ENCODE data around the gene NUDT13. TPM values are rescaled to one million over a fixed set of nuclear protein-coding genes. Genes with fewer than 3 reads are reported as not detected.

NUDT13 gene
- total and polyA plus RNA-seq, 7 donors, result 0.69 to 4.6 (median 2.9) TPM

DNA sequence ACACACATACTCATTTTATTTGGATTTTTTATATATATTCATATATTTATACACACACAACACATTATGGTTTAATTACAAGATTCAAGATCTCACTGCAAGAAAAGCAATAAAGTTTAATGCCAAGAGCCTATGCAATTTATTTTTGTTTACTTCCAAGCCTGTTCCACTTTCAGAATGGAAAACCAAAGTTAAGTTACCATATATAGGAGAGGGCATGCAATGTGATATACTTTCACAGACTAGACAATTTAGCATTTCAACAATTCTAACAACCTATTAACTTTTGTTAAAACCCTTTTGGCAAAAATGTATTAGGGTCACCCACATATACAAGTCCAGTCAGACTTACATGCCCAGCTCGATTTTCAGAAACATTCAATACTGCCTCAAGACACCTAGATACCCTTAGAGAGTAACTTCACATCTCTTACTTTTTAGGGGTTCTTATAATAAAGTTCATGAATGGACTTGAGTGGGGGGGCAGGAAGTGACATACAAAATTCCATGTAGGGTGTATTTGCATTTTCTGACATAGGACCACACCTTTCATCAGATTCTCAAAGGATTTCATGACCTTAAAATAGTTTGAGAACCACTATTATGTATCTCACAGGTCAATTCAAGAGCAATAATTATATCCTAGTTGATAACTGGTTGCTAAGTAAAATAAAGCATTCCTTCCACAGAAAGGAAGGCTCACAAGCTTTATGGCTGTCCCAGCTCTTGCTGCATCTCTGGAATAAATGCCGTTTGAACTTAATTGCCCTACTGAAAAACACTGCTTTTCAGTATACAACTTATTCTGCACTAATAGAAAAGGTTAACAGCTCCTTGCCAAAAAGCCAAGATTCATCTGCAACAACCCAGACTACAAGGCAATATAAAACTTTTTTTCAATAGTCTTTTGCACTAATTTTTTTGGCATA, 16.1 kb upstream of the NUDT13 start:
- H3K4me1 ChIP-seq, result peaks cover 53% of the 10 kb centered on the region
- no peak for DNase-seq

DNA sequence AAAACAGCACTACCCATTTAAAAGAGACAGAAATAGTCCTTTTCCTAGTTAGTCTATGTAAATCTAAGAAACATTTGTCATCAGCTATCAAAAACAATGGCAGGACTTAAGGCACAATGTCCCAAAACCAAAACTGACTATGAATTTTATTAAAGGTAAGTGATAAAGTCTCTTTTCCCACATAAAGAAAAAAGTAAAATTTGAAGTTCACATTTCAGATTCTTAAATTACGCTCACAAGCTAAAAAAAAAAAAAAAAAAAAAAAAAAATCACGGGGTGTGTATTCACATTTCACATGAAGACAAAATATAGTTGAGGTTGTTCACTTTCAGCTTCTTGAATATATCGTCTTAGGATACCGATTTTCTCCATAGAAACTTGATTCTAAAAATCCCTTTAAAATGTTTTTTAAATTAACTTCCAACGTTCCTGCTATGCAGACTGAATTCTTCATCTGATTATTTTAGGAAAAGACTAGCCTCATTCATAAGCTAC, 15.2 kb upstream of the NUDT13 start:
- ATAC-seq (no peak), DNase-seq (no peak)
- Histone ChIP-seq H3K27ac (peak overlapping the region; percentile 96), H3K9me3 (no peaks in the 10 kb centered on the region), H3K4me3 (peak overlapping the region; percentile 70), H3K4me1 (peaks cover 54% of the 10 kb centered on the region), H3K27me3 (ENCODE audit: insufficient read depth in 3 of 3, low read length in 2 of 3) (no peaks in the 10 kb centered on the region), H3K36me3 (ENCODE audit: insufficient read depth in 1 of 2, low read depth in 1 of 2) (peaks cover 0 to 4% of the 10 kb centered on the region in 2 donors)
- 0 to 4% (median 3%) methylated on average over 5 of the region's 5 CpGs for WGBS, 3 donors
- TF ChIP-seq CTCF (IDR thresholded peaks at IDR 0.05), result no peak
- intact Hi-C loops (cut with DNase I), result loop anchor here (5.0 kb wide), 2 partner anchors 32 to 62 kb away; no protein-coding TSS in a partner anchor

More for the DNA sequence above, 16.1 kb upstream of the NUDT13 start:
- Histone ChIP-seq H3K27ac (peak overlapping the region; percentile 96), H3K4me3 (peak overlapping the region; percentile 70), H3K27me3 (ENCODE audit: insufficient read depth in 3 of 3, low read length in 2 of 3) (no peaks in the 10 kb centered on the region), H3K36me3 (ENCODE audit: insufficient read depth in 1 of 2, low read depth in 1 of 2) (no peaks in the 10 kb centered on the region), H3K9me3 (no peaks in the 10 kb centered on the region)
- TF ChIP-seq CTCF (IDR thresholded peaks at IDR 0.05), result no peak
- intact Hi-C loops (cut with DNase I), result loop anchor here in 1 of 2 donors (5.0 kb wide), 1 partner anchor 33 kb away; no protein-coding TSS in a partner anchor
- no peak for ATAC-seq
- 13 to 24% (median 23%) methylated on average over 2 of the region's 2 CpGs for WGBS, 3 donors

DNA sequence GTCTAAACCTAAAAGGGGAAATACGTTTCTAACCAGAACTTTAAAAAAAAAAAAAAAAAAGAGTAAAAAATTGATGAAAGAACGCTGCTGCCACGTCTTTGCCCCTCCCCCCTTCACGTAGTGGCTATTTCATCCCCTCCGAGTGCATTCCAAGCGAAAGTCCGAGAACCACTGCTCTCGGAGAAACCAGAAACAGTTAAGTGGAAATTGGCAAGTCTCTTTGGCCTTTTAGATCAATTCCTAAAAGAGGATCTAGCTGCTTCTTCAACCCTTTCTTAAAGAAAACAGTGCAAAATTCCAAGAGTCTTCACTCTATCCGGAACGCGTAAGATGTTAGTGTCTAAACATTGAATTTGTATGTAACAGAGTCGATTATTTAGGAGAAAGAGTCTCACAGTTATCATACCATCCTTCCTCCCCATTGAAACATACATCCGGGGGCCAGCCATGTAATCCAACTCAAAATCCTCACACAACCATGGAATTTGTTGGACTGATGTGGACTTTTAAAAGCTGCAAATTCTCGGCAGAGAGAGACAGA, 14.7 kb upstream of the NUDT13 start:
- Histone ChIP-seq H3K27ac (peak overlapping the region; percentile 96), H3K4me3 (peak overlapping the region; percentile 70), H3K27me3 (ENCODE audit: insufficient read depth in 3 of 3, low read length in 2 of 3) (no peaks in the 10 kb centered on the region), H3K36me3 (ENCODE audit: insufficient read depth in 1 of 2, low read depth in 1 of 2) (peaks cover 0 to 5% of the 10 kb centered on the region in 2 donors), H3K4me1 (peaks cover 59% of the 10 kb centered on the region), H3K9me3 (no peaks in the 10 kb centered on the region)
- 0% methylated on average over 14 of the region's 14 CpGs for WGBS, 3 donors
- ATAC-seq, result no peak
- no peak for TF ChIP-seq CTCF (IDR thresholded peaks at IDR 0.05)
- DNase-seq, result peak in 1 of 2 donors; percentile 42
- intact Hi-C loops (cut with DNase I), result loop anchor here (2.0 to 5.0 kb wide), 3 partner anchors 15 to 63 kb away; partner anchors contain the start of gene NUDT13 (in 1 of the 2)

DNA sequence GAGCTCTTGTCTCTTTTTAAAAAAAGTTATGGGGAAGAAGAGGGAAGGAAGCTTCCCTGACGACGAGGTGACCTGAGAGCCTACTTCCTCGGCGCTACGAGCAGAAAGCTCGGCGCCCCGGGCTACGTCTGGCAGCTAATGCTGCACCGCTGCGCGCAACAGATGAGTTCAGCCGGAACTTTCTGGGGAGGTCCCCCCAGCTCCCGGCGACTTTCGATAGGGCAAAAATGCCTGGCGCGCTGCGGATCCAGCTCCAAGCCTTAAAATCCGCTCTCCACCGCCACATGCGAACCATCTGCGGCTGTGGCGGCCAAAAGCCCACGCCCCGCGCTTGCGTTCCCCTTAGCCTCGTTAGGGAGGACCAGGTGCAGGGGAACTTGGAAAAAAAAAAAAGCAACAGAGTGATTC, 14.2 kb upstream of the NUDT13 start:
- Histone ChIP-seq H3K27me3 (ENCODE audit: insufficient read depth in 3 of 3, low read length in 2 of 3) (no peaks in the 10 kb centered on the region), H3K27ac (peak overlapping the region; percentile 96), H3K4me3 (peak overlapping the region; percentile 70), H3K4me1 (peaks cover 58% of the 10 kb centered on the region), H3K9me3 (no peaks in the 10 kb centered on the region), H3K36me3 (ENCODE audit: insufficient read depth in 1 of 2, low read depth in 1 of 2) (peaks cover 0 to 5% of the 10 kb centered on the region in 2 donors)
- 0 to 1% (median 0%) methylated on average over 29 of the region's 29 CpGs for WGBS, 3 donors
- intact Hi-C loops (cut with DNase I), result loop anchor here (2.0 to 5.0 kb wide), 3 partner anchors 15 to 63 kb away; partner anchors contain the start of gene NUDT13 (in 1 of the 2)
- ATAC-seq (peak; percentile 34 to 58 (median 48)), DNase-seq (peak; percentile 67 to 83)
- TF ChIP-seq CTCF (IDR thresholded peaks at IDR 0.05), result no peak

Measured in psoas muscle (tissue), 8 donors.